Measurements from ENCODE around the gene BCAS1. TPM values are rescaled to one million over a fixed set of nuclear protein-coding genes. Genes with fewer than 3 reads are reported as not detected.

BCAS1 gene
- total and polyA plus RNA-seq, 3 donors from 2014 or later = 2.4 to 8.8 (median 3.3) TPM

DNA sequence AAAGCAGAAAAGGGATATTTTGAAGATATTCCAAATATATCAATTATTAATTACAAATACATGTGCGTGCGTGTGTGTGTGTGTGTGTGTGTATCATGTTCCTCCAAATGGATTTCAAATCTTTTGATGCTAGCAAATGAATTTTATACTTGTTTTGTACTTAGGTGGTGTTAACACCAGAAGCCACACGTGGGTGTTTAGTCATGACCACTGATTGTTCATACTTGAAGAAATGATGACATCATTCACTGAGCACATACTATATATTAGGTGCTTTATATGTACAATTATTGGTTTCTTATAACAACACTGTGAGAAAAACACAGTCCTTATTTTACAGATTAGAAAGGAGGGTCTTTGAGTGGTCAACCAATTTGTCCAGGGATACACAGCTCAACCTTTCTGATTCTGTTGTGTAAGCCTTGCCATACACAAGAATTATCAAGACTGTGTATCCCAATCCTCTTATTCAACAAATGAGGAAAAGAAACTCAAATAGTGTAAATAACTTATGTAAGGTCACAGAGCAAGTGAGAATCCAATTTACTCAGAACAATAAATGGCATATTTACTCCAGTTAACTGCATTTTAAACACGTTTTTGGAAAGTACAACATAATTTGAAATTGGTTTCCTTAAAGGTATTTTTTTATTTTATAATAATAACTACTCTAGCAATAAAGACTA, 88.5 kb downstream of the BCAS1 start:
- DNase-seq = no peak
- H3K4me3 ChIP-seq = no peak overlapping the region
- H3K36me3 ChIP-seq (ENCODE audit: low read depth, missing control alignments) = no peaks in the 10 kb centered on the region
- TF ChIP-seq, protein P1, sequence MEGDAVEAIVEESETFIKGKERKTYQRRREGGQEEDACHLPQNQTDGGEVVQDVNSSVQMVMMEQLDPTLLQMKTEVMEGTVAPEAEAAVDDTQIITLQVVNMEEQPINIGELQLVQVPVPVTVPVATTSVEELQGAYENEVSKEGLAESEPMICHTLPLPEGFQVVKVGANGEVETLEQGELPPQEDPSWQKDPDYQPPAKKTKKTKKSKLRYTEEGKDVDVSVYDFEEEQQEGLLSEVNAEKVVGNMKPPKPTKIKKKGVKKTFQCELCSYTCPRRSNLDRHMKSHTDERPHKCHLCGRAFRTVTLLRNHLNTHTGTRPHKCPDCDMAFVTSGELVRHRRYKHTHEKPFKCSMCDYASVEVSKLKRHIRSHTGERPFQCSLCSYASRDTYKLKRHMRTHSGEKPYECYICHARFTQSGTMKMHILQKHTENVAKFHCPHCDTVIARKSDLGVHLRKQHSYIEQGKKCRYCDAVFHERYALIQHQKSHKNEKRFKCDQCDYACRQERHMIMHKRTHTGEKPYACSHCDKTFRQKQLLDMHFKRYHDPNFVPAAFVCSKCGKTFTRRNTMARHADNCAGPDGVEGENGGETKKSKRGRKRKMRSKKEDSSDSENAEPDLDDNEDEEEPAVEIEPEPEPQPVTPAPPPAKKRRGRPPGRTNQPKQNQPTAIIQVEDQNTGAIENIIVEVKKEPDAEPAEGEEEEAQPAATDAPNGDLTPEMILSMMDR (IDR thresholded peaks at IDR 0.05) = no peak
- no peak for TF ChIP-seq POLR2A (IDR thresholded peaks at IDR 0.05)
- no peaks in the 10 kb centered on the region for H3K27me3 ChIP-seq
- H3K4me1 ChIP-seq = no peaks in the 10 kb centered on the region
- no peaks in the 10 kb centered on the region for H3K9me3 ChIP-seq
- 84 to 87% methylated on average over 4 of the region's 4 CpGs for WGBS, 2 donors
- intact Hi-C loops (cut with DNase I; ENCODE audit: low total_unique reads) = no loop called here
- H3K27ac ChIP-seq = no peak overlapping the region

DNA sequence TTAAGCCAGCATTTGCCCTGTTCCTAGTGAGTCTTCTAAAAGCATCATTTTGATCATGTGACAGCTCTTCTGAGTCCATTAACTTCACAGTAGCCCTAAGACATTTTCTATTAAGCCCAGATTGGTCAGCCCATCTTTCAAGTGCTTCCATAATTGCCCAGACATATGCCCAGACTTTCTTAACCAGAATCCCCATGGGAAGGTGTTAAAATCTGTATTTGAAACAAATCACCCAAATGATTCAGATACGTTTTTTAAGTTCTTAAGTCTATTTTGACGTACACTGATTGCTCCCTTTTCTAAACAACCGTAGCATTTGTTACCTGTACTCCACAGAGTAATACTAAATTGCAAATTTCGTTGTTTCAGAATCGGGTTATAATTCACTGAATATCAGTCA, 89.3 kb downstream of the BCAS1 start:
- H3K4me1 ChIP-seq = no peaks in the 10 kb centered on the region
- intact Hi-C loops (cut with DNase I; ENCODE audit: low total_unique reads) = no loop called here
- TF ChIP-seq, protein P1 (IDR thresholded peaks at IDR 0.05) = no peak
- no peak for TF ChIP-seq POLR2A (IDR thresholded peaks at IDR 0.05)
- no peak overlapping the region for H3K27ac ChIP-seq
- H3K36me3 ChIP-seq (ENCODE audit: low read depth, missing control alignments) = no peaks in the 10 kb centered on the region
- H3K4me3 ChIP-seq = no peak overlapping the region
- H3K27me3 ChIP-seq = no peaks in the 10 kb centered on the region
- no peaks in the 10 kb centered on the region for H3K9me3 ChIP-seq
- no peak for DNase-seq
- WGBS, 2 donors = 89 to 93% methylated on average over 5 of the region's 5 CpGs

DNA sequence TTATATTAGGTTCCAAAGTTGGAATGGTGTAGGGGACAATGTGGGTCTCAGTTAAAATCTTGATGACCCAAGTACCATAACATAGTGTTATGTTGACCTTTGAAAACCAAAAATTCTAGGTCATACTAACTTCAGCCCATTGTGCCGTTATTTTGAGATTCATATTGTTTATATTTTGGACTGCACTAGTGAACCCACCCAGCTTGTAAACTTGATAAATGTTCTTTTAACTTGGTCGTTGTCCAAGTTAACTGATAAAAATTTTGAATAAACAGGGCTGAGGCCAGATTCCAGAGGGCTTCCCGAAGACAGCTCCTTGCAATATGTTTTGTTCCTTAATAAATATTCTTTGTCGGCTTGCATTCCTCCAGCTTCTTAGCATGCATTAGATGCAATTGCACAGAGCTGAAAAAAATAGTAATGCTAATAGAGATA, 90.3 kb downstream of the BCAS1 start:
- Histone ChIP-seq H3K9me3 (no peaks in the 10 kb centered on the region), H3K4me1 (no peaks in the 10 kb centered on the region), H3K27me3 (no peaks in the 10 kb centered on the region), H3K36me3 (ENCODE audit: low read depth, missing control alignments) (no peaks in the 10 kb centered on the region), H3K4me3 (no peak overlapping the region), H3K27ac (no peak overlapping the region)
- DNase-seq = no peak
- WGBS, 2 donors = 33 to 44% methylated on average over 4 of the region's 4 CpGs
- TF ChIP-seq, protein P1 (IDR thresholded peaks at IDR 0.05) = no peak
- TF ChIP-seq POLR2A (IDR thresholded peaks at IDR 0.05) = no peak
- intact Hi-C loops (cut with DNase I; ENCODE audit: low total_unique reads) = no loop called here

DNA sequence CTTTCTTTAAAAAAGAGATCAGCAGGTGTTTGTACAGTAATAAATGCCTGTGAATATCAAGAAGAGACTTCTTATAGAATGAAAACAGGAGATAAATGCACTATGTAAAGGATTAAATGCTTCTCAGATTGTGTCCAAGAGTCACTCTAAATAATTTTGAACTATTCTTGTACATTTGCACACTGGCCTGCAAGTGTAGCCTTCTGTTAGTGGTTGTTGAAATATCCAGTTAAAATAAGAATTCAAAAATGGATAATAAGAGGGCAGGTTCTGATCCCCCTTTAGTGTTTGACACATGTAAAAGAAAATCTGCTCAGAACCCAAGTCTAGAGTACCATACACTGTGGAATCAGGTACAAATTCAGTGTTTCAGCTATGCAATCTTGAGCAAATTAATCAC, 91.9 kb downstream of the BCAS1 start:
- H3K4me1 ChIP-seq = no peaks in the 10 kb centered on the region
- H3K27ac ChIP-seq = no peak overlapping the region
- DNase-seq = no peak
- no peaks in the 10 kb centered on the region for H3K9me3 ChIP-seq
- no peaks in the 10 kb centered on the region for H3K27me3 ChIP-seq
- no peak for TF ChIP-seq POLR2A (IDR thresholded peaks at IDR 0.05)
- TF ChIP-seq, protein P1 (IDR thresholded peaks at IDR 0.05) = no peak
- H3K36me3 ChIP-seq (ENCODE audit: low read depth, missing control alignments) = no peaks in the 10 kb centered on the region
- H3K4me3 ChIP-seq = no peak overlapping the region
- intact Hi-C loops (cut with DNase I; ENCODE audit: low total_unique reads) = no loop called here

DNA sequence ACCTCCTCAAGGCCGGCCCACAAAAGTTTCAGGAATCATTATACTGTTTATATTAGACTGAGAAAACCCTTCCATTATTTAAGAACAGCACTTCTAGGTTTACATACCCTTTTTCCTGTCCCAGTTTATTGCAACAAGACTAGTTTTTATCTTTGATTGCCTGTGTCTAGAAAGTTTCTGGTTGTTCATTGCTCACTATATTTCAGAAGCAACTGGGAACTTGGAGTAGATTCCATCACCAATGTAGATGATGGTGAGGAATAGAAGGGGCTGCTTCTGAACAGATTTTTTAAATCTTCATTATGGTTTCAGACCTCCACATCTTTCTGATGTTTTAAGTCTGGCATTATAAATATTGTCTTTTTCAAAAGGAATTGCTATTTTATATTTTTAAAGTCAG, 93.0 kb downstream of the BCAS1 start:
- WGBS, 2 donors = 88 to 94% methylated on average over 1 of the region's 1 CpG
- Histone ChIP-seq H3K4me3 (no peak overlapping the region), H3K36me3 (ENCODE audit: low read depth, missing control alignments) (no peaks in the 10 kb centered on the region), H3K27me3 (no peaks in the 10 kb centered on the region), H3K27ac (no peak overlapping the region), H3K4me1 (no peaks in the 10 kb centered on the region), H3K9me3 (no peaks in the 10 kb centered on the region)
- intact Hi-C loops (cut with DNase I; ENCODE audit: low total_unique reads) = no loop called here
- TF ChIP-seq, protein P1 (IDR thresholded peaks at IDR 0.05) = no peak
- no peak for TF ChIP-seq POLR2A (IDR thresholded peaks at IDR 0.05)
- no peak for DNase-seq
